ENCODE data around the gene LTA.
A peak's percentile ranks its signal among the peaks of the same experiment; 100 is the strongest.

The LTA gene, protein sequence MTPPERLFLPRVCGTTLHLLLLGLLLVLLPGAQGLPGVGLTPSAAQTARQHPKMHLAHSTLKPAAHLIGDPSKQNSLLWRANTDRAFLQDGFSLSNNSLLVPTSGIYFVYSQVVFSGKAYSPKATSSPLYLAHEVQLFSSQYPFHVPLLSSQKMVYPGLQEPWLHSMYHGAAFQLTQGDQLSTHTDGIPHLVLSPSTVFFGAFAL

DNA sequence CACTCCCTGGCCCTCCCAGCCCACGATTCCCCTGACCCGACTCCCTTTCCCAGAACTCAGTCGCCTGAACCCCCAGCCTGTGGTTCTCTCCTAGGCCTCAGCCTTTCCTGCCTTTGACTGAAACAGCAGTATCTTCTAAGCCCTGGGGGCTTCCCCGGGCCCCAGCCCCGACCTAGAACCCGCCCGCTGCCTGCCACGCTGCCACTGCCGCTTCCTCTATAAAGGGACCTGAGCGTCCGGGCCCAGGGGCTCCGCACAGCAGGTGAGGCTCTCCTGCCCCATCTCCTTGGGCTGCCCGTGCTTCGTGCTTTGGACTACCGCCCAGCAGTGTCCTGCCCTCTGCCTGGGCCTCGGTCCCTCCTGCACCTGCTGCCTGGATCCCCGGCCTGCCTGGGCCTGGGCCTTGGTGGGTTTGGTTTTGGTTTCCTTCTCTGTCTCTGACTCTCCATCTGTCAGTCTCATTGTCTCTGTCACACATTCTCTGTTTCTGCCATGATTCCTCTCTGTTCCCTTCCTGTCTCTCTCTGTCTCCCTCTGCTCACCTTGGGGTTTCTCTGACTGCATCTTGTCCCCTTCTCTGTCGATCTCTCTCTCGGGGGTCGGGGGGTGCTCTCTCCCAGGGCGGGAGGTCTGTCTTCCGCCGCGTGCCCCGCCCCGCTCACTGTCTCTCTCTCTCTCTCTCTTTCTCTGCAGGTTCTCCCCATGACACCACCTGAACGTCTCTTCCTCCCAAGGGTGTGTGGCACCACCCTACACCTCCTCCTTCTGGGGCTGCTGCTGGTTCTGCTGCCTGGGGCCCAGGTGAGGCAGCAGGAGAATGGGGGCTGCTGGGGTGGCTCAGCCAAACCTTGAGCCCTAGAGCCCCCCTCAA, at the start of gene LTA:
LTA (plus strand) TSS at position 249 of the 871 bp plus-strand sequence; CDS start at position 703, 454 bp downstream.
- no peak within 1 kb of the TSS for H3K27ac ChIP-seq
- H3K9me3 ChIP-seq (ENCODE audit: severe bottlenecking), result no peaks in the 10 kb centered on the region
- no peak within 1 kb of the TSS for H3K4me3 ChIP-seq (ENCODE audit: low read depth, low read length)
- no peaks in the 10 kb centered on the region for H3K36me3 ChIP-seq
- no peak for DNase-seq
- TF ChIP-seq, protein P1, sequence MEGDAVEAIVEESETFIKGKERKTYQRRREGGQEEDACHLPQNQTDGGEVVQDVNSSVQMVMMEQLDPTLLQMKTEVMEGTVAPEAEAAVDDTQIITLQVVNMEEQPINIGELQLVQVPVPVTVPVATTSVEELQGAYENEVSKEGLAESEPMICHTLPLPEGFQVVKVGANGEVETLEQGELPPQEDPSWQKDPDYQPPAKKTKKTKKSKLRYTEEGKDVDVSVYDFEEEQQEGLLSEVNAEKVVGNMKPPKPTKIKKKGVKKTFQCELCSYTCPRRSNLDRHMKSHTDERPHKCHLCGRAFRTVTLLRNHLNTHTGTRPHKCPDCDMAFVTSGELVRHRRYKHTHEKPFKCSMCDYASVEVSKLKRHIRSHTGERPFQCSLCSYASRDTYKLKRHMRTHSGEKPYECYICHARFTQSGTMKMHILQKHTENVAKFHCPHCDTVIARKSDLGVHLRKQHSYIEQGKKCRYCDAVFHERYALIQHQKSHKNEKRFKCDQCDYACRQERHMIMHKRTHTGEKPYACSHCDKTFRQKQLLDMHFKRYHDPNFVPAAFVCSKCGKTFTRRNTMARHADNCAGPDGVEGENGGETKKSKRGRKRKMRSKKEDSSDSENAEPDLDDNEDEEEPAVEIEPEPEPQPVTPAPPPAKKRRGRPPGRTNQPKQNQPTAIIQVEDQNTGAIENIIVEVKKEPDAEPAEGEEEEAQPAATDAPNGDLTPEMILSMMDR (IDR thresholded peaks at IDR 0.05; ENCODE audit: low read depth, low read length), result no peak
- H3K27me3 ChIP-seq (ENCODE audit: insufficient read depth, low read depth, severe bottlenecking), result no peaks in the 10 kb centered on the region

DNA sequence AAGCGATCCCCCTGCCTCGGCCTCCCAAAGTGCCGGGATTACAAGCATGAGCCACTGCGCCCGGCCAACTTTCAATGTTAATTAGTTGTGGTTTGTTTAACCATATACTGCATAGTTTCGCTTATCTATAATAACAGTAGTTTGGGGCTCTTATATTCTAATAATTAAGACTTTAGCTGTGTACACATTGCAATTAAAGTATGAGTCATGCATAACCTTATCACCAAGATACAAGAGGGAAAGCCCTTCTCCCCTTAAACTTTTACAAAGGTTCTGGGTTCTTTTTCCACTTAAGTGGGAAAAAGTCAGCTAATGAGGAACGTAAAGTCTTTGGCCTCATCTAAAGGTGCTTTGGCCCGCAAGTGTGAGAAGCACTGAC, 46.5 kb upstream of the LTA start:
- no peak overlapping the region for H3K27ac ChIP-seq
- no peaks in the 10 kb centered on the region for H3K27me3 ChIP-seq (ENCODE audit: insufficient read depth, low read depth, severe bottlenecking)
- H3K36me3 ChIP-seq, result peaks cover 12% of the 10 kb centered on the region
- no peak overlapping the region for H3K4me3 ChIP-seq (ENCODE audit: low read depth, low read length)
- TF ChIP-seq, protein P1 (IDR thresholded peaks at IDR 0.05; ENCODE audit: low read depth, low read length), result no peak
- H3K9me3 ChIP-seq (ENCODE audit: severe bottlenecking), result no peaks in the 10 kb centered on the region
- DNase-seq, result peak; percentile 6

GRCh38 chr6:31525932-31526591, 46.0 kb upstream of the LTA start:
- Histone ChIP-seq H3K36me3 (peaks cover 18% of the 10 kb centered on the region), H3K9me3 (ENCODE audit: severe bottlenecking) (no peaks in the 10 kb centered on the region), H3K27ac (no peak overlapping the region), H3K27me3 (ENCODE audit: insufficient read depth, low read depth, severe bottlenecking) (no peaks in the 10 kb centered on the region), H3K4me3 (ENCODE audit: low read depth, low read length) (no peak overlapping the region)
- no peak for DNase-seq
- TF ChIP-seq, protein P1 (IDR thresholded peaks at IDR 0.05; ENCODE audit: low read depth, low read length), result no peak

GRCh38 chr6:31528307-31528777, 43.7 kb upstream of the LTA start:
- no peaks in the 10 kb centered on the region for H3K9me3 ChIP-seq (ENCODE audit: severe bottlenecking)
- TF ChIP-seq, protein P1 (IDR thresholded peaks at IDR 0.05; ENCODE audit: low read depth, low read length), result no peak
- no peaks in the 10 kb centered on the region for H3K27me3 ChIP-seq (ENCODE audit: insufficient read depth, low read depth, severe bottlenecking)
- no peak for DNase-seq
- H3K4me3 ChIP-seq (ENCODE audit: low read depth, low read length), result no peak overlapping the region
- H3K27ac ChIP-seq, result no peak overlapping the region
- peaks cover 40% of the 10 kb centered on the region for H3K36me3 ChIP-seq

DNA sequence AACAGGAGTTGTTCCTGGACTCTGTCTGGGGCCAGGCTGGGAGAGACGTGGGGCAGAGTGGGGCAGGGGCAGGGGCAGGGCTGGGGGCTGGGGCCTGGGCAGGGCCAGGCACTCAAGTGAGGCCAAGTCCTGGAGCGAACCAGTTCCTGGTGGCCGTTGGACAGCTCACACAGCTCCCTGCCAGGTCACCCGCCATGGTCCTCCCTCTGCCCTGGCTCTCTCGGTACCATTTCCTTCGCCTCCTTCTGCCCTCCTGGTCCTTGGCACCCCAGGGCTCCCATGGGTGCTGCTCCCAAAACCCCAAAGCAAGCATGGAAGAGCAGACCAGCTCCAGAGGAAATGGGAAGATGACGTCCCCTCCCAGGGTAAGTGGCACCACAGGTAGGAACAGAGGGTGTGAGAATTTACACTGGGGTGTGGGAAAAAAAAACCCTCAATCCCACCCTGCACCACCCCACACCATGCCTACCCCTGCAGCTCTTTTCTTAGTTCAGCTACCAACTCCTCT, 43.2 kb upstream of the LTA start, which contains the start of gene MCCD1:
MCCD1 (plus strand) TSS at position 142 of the 508 bp plus-strand sequence; CDS start at position 195, 53 bp downstream.
- Histone ChIP-seq H3K4me3 (ENCODE audit: low read depth, low read length) (no peak within 1 kb of the TSS), H3K36me3 (peaks cover 46% of the 10 kb centered on the region), H3K27me3 (ENCODE audit: insufficient read depth, low read depth, severe bottlenecking) (no peaks in the 10 kb centered on the region), H3K9me3 (ENCODE audit: severe bottlenecking) (no peaks in the 10 kb centered on the region), H3K27ac (peak within 1 kb of the TSS; percentile 44)
- DNase-seq, result no peak
- TF ChIP-seq, protein P1 (IDR thresholded peaks at IDR 0.05; ENCODE audit: low read depth, low read length), result no peak
